NT2/D1 (cell line): ENCODE measurements around the gene BBS9.
"Not testable (repeated sequence)": the region's sequence is repeated elsewhere in the genome, so short reads cannot be mapped to it uniquely, and the experiment has no call there.

ENCODE experiments used
- DNase-seq: peaks from one replicate; pipeline ENCODE4 v3.0.0-alpha.2; 2011; ENCODE audit warnings: low read depth, low spot score
- H3K27me3 ChIP-seq: 2 replicates; pipeline ENCODE4 v1.6.0; 2011; ENCODE audit warnings: mild to moderate bottlenecking; ENCODE audit not compliant: insufficient read length, insufficient read depth
- H3K36me3 ChIP-seq: 2 replicates; pipeline ENCODE4 v1.6.1; 2011; ENCODE audit warnings: mild to moderate bottlenecking, low read length, mixed read lengths; ENCODE audit not compliant: insufficient read depth, insufficient read length
- H3K4me1 ChIP-seq: 2 replicates; pipeline ENCODE4 v1.5.1; 2011; ENCODE audit not compliant: insufficient read depth, insufficient read length
- H3K4me3 ChIP-seq: 2 replicates; pipeline ENCODE4 v1.5.1; 2011; ENCODE audit warnings: low read depth; ENCODE audit not compliant: insufficient read length
- H3K9ac ChIP-seq: 2 replicates; pipeline ENCODE4 v1.6.0; 2011; ENCODE audit warnings: low read depth; ENCODE audit not compliant: insufficient read length
- H3K9me3 ChIP-seq: 2 replicates; pipeline ENCODE4 v1.5.1; 2011; ENCODE audit warnings: mild to moderate bottlenecking, low read length; ENCODE audit not compliant: insufficient read depth
- SUZ12 ChIP-seq: IDR thresholded peaks from 2 replicates; pipeline ENCODE4 v1.6.1; 2011; ENCODE audit not compliant: insufficient read length, insufficient read depth; ENCODE audit errors: extremely low read depth
- YY1 ChIP-seq: IDR thresholded peaks from 2 replicates; pipeline ENCODE4 v1.6.1; 2011; ENCODE audit not compliant: insufficient read length, insufficient read depth
- ZNF274 ChIP-seq: IDR thresholded peaks from 2 replicates; pipeline ENCODE4 v1.6.1; 2011; ENCODE audit warnings: mild to moderate bottlenecking, low read depth, low read length

Gene BBS9

DNA sequence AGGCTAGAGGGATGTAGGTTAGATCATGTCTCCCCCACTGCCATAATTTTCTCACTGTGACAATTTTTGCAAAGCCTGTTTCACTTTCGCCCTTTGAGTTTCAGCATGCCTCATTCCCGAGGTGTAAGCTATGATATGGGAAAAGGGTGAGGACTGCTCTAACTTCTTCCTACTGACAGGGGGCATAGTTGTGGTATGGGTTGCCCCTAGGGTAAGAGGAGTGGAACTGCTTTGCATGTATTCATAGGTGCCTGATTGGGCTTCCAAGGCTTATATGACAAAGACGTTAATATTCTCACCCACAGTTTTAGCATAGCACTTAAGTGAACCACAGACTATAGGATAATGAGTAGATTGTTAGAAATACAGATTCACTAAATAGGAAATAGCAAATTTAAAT, 148.7 kb downstream of the BBS9 start:
- no peak for DNase-seq

DNA sequence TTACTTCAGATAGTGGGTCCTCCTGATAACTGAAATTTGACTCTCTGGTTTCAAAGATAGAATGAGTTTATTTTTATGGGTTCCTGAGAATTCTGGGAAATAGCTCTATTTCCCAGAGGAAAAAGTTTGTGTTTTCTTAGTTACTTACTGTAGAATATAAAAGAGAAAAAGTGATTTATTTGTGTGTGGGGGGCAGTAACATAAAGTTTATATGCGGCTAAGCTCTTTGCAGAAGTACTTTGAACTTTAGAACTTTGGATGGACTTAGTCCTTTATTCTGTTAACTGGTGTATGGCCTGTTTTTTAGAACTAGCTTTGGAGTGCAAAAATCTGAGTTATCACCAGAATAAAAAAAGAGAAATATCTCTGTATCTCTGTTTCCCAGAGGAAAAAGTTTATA, 157.1 kb downstream of the BBS9 start:
- Histone ChIP-seq H3K9ac (no peak overlapping the region), H3K4me3 (no peak overlapping the region), H3K36me3 (no peaks in the 10 kb centered on the region), H3K27me3 (no peaks in the 10 kb centered on the region), H3K4me1 (no peaks in the 10 kb centered on the region), H3K9me3 (peaks cover 9% of the 10 kb centered on the region; the same call in 1 of the 2 replicates)
- no peak for DNase-seq
- TF ChIP-seq SUZ12: no peak
- TF ChIP-seq YY1: no peak
- no peak for TF ChIP-seq ZNF274

More for the DNA sequence above, 148.7 kb downstream of the BBS9 start:
- TF ChIP-seq ZNF274: no peak
- TF ChIP-seq YY1: no peak
- no peak for TF ChIP-seq SUZ12
- H3K9me3 ChIP-seq: peaks cover 23% of the 10 kb centered on the region
- H3K9ac ChIP-seq: no peak overlapping the region
- no peaks in the 10 kb centered on the region for H3K4me1 ChIP-seq
- H3K27me3 ChIP-seq: no peaks in the 10 kb centered on the region
- no peaks in the 10 kb centered on the region for H3K36me3 ChIP-seq
- H3K4me3 ChIP-seq: no peak overlapping the region

DNA sequence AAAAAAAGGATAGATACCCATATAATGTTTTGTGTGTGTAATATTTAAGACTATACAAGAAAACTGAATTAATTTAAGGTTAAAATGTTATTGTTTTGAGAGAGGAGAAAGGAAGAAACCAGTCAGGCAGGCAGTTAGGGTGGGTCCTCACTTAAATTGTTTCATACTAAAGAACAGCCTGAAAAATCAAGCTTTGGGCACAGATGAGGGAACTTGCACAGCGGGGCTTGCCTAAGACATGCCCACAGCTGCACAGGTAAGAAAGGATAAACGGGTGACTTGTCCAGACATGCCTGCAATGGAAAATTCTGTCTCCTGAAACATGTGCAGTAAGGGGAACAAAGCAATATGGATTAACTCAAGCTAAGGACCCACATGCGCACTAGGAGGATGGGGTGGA, 158.4 kb downstream of the BBS9 start:
- no peak overlapping the region for H3K9ac ChIP-seq
- H3K4me3 ChIP-seq: no peak overlapping the region
- no peak for DNase-seq
- H3K9me3 ChIP-seq: peaks cover 9% of the 10 kb centered on the region; the same call in 1 of the 2 replicates
- H3K27me3 ChIP-seq: no peaks in the 10 kb centered on the region
- no peaks in the 10 kb centered on the region for H3K4me1 ChIP-seq
- no peaks in the 10 kb centered on the region for H3K36me3 ChIP-seq
- TF ChIP-seq ZNF274 (no peak), YY1 (no peak), SUZ12 (no peak)

- no peak overlapping the region for H3K4me3 ChIP-seq
- no peak for TF ChIP-seq YY1
- no peak for TF ChIP-seq SUZ12
- TF ChIP-seq ZNF274: no peak
- H3K27me3 ChIP-seq: no peaks in the 10 kb centered on the region
- no peak overlapping the region for H3K9ac ChIP-seq
- H3K36me3 ChIP-seq: no peaks in the 10 kb centered on the region
- no peak for DNase-seq
- H3K4me1 ChIP-seq: no peaks in the 10 kb centered on the region
- H3K9me3 ChIP-seq: peaks cover 15% of the 10 kb centered on the region
Measured at GRCh38 chr7:33298848-33299247, 169.5 kb downstream of the BBS9 start.

- no peaks in the 10 kb centered on the region for H3K4me1 ChIP-seq
- no peak overlapping the region for H3K9ac ChIP-seq
- no peak overlapping the region for H3K4me3 ChIP-seq
- no peaks in the 10 kb centered on the region for H3K36me3 ChIP-seq
- no peak for DNase-seq
- no peaks in the 10 kb centered on the region for H3K27me3 ChIP-seq
- TF ChIP-seq ZNF274 (no peak), SUZ12 (no peak), YY1 (no peak)
- peaks cover 18% of the 10 kb centered on the region for H3K9me3 ChIP-seq
Measured at GRCh38 chr7:33299425-33299824, 170.1 kb downstream of the BBS9 start.

DNA sequence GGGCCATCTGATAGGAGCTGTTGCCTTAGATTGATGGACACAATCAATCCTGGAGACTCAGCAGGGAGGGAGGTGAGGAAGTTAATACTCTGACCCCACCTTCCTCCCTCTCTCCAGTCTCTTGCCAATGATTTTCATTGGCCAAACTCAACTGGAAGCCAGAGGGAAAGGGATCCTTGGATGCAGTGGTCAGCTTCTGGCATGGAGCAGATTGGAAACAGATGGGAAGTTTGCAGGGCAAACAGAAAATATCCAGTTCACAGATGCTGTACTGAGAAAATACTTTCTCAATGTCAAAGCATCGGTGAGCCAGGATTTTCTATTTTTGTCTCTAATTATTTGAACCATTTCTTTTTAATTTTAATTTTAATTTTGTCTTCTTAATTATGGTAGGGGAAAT, 170.8 kb downstream of the BBS9 start:
- TF ChIP-seq ZNF274: no peak
- no peak for TF ChIP-seq YY1
- TF ChIP-seq SUZ12: no peak
- H3K9ac ChIP-seq: no peak overlapping the region
- H3K4me3 ChIP-seq: no peak overlapping the region
- H3K9me3 ChIP-seq: peaks cover 20% of the 10 kb centered on the region
- H3K36me3 ChIP-seq: no peaks in the 10 kb centered on the region
- no peaks in the 10 kb centered on the region for H3K4me1 ChIP-seq
- no peak for DNase-seq
- H3K27me3 ChIP-seq: no peaks in the 10 kb centered on the region

- TF ChIP-seq ZNF274 (no peak), YY1 (no peak), SUZ12 (no peak)
- no peaks in the 10 kb centered on the region for H3K27me3 ChIP-seq
- no peaks in the 10 kb centered on the region for H3K4me1 ChIP-seq
- H3K9me3 ChIP-seq: peaks cover 20% of the 10 kb centered on the region
- H3K4me3 ChIP-seq: no peak overlapping the region
- H3K36me3 ChIP-seq: no peaks in the 10 kb centered on the region
- DNase-seq: no peak
- H3K9ac ChIP-seq: no peak overlapping the region
Measured at GRCh38 chr7:33300742-33301141, 171.4 kb downstream of the BBS9 start.

DNA sequence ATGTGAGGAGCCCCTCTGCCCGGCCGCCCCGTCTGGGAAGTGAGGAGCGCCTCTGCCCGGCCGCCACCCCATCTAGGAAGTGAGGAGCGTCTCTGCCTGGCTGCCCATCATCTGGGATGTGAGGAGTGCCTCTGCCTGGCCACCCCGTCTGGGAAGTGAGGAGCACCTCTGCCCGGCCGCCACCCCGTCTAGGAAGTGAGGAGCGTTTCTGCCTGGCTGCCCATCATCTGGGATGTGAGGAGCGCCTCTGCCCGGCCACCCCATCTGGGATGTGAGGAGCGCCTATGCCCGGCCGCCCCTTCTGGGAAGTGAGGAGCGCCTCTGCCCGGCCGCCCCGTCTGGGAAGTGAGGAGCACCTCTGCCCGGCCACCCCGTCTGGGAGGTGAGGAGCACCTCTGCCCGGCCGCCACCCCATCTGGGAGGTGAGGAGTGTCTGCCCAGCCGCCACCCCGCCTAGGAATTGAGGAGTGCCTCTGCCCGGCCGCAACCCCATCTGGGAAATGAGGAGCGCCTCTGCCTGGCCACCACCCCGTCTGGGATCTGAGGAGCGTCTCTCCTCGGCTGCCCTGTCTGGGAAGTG, 174.7 kb downstream of the BBS9 start:
- peaks cover 20% of the 10 kb centered on the region for H3K9me3 ChIP-seq
- not testable (repeated sequence) for H3K36me3 ChIP-seq, H3K4me1 ChIP-seq, H3K4me3 ChIP-seq, DNase-seq, H3K9ac ChIP-seq, H3K27me3 ChIP-seq
